Activated B cell treated with CpG ODN at 0.5 μM for 24 hours (primary cell): ENCODE measurements around the gene HOXB7. TPM values are rescaled to one million over a fixed set of nuclear protein-coding genes. Genes with fewer than 3 reads are reported as not detected.

Source experiments
- ATAC-seq: fragments of 200-7000 bp; cut with Tn5 transposase; one replicate; pipeline ENCODE4 v1.10.0; 2021; ENCODE audit warnings: low read depth, mild to moderate bottlenecking, moderate library complexity
- CTCF ChIA-PET: fragments of 350-600 bp; sonication (Branson Sonifier 250); formaldehyde crosslinking; loops from one replicate; lab custom pipeline; 2021; ENCODE audit warnings: antibody characterized with exemption; lab: Charles Lee
- POLR2A ChIA-PET: fragments of 350-600 bp; sonication (Branson Sonifier 250); formaldehyde crosslinking; loops from one replicate; lab custom pipeline; 2021; ENCODE audit warnings: antibody characterized with exemption; lab: Charles Lee
- DNase-seq: peaks from one replicate; pipeline ENCODE4 v3.0.0; 2022
- H3K27ac Mint-ChIP-seq: one replicate; pipeline ENCODE4 v1.8.0; 2020; ENCODE audit warnings: mixed read lengths
- H3K27me3 Mint-ChIP-seq: one replicate; pipeline ENCODE4 v1.8.0; 2021; ENCODE audit warnings: mixed read lengths
- H3K36me3 Mint-ChIP-seq: one replicate; pipeline ENCODE4 v1.8.0; 2021; ENCODE audit warnings: low read depth, mixed read lengths
- H3K4me1 Mint-ChIP-seq: one replicate; pipeline ENCODE4 v1.8.0; 2021; ENCODE audit warnings: mixed read lengths
- H3K4me3 Mint-ChIP-seq: one replicate; pipeline ENCODE4 v1.8.0; 2020; ENCODE audit warnings: mild to moderate bottlenecking, mixed read lengths
- H3K9me3 Mint-ChIP-seq: one replicate; pipeline ENCODE4 v1.8.0; 2020; ENCODE audit warnings: mixed read lengths
- intact Hi-C: fragments of 100-400 bp; cut with micrococcal nuclease; formaldehyde crosslinking; loops from one replicate; pipeline ENCODE4 v1.15.1; 2024
- total RNA-seq: library from RNA; stranded (reverse); gene quantifications from 2 replicates; pipeline ENCODE4 v1.2.3, GENCODE V29; 2022
- TF ChIP-seq, protein P1 (sequence below): fragments of 200-600 bp; IDR thresholded peaks from one replicate; pipeline ENCODE4 v1.8.0; 2022; ENCODE audit warnings: antibody characterized with exemption, mild to moderate bottlenecking

The HOXB7 gene
- total RNA-seq, 1 donor from 2014 or later, result 0.60 TPM

DNA sequence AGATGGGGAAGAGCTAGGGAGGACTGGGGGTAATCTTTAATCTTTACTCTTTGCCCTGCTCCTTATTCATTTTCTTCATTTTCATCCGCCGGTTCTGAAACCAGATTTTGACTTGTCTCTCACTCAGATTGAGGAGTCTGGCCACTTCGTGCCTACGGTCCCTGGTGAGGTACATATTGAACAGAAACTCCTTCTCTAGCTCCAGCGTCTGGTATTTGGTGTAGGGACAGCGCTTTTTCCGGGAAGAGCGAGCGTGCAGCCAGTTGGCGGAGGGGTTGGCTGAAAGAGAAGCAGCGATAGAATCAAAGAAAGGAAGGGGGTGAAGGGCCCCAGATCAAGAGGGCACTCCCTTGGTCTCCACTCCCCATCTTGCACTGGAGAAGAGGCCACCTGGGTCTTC lies 12.0 kb upstream of the HOXB7 start:
- TF ChIP-seq, protein P1, sequence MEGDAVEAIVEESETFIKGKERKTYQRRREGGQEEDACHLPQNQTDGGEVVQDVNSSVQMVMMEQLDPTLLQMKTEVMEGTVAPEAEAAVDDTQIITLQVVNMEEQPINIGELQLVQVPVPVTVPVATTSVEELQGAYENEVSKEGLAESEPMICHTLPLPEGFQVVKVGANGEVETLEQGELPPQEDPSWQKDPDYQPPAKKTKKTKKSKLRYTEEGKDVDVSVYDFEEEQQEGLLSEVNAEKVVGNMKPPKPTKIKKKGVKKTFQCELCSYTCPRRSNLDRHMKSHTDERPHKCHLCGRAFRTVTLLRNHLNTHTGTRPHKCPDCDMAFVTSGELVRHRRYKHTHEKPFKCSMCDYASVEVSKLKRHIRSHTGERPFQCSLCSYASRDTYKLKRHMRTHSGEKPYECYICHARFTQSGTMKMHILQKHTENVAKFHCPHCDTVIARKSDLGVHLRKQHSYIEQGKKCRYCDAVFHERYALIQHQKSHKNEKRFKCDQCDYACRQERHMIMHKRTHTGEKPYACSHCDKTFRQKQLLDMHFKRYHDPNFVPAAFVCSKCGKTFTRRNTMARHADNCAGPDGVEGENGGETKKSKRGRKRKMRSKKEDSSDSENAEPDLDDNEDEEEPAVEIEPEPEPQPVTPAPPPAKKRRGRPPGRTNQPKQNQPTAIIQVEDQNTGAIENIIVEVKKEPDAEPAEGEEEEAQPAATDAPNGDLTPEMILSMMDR, result no peak
- Mint-ChIP-seq H3K27ac (no peak overlapping the region), H3K4me3 (no peak overlapping the region), H3K27me3 (peaks cover 66% of the 10 kb centered on the region), H3K9me3 (no peaks in the 10 kb centered on the region), H3K4me1 (peaks cover 26% of the 10 kb centered on the region), H3K36me3 (no peaks in the 10 kb centered on the region)
- CTCF ChIA-PET, result interaction anchor here (1.3 to 2.4 kb wide), 3 partner anchors 10 to 21 kb away, joined by 3 to 9 read pairs (median 3); no protein-coding TSS in a partner anchor
- DNase-seq (no peak), ATAC-seq (no peak)
- POLR2A ChIA-PET, result interaction anchor here (0.6 kb wide), 2 partner anchors 526 to 1544 kb away, joined by 3 read pairs; no protein-coding TSS in a partner anchor
- intact Hi-C loops, result no loop called here

DNA sequence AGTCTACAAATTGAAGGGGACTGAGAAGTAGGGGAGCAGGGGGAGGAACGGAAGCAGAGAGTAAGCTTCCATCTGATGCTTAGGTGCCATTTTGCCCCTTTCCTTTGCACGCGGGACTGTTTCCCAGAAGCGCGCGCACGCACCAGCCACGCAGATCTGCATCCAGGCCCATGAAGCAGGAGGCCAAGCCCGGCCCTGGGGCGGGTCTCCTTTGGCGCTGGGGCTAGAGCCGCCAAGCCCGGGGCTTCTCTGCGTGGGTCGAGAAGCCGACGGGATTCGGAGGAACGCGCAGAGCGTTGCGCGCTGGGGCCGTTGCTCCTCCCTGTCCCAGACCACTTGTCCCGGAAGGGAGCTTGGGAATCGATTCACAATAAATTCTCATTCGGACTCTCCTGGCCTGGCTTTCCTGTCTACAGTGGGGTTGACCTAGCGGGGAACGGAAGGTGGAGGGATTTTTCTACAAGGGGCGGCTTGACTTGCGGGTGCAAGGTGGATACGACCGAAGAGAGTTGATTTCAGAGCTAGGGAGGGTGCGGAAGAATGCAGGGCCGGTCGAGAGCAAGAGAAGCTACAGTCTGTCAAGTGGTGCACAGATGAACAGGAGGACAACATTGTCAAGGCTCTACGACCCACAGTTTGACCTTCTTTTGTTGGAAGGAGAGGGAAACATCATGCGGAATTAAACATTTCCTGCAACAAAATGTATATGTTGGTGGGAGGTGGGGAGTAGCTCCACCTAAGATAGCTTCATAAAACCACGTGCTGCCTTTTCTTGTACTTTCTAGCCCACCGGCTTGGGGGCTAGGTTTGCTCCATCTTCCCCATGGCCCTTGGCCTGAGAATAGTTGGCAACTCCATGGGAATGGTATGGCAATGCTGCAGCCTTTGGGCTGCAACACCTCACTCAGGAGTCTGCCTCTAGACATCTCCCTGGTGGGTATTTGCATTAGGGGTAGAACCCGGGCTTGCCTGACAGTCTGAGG lies 10.9 kb upstream of the HOXB7 start:
- intact Hi-C loops, result no loop called here
- H3K4me1 Mint-ChIP-seq, result peaks cover 26% of the 10 kb centered on the region

GRCh38 chr17:48620461-48621139 lies 9.8 kb upstream of the HOXB7 start:
- Mint-ChIP-seq H3K4me1 (peaks cover 18% of the 10 kb centered on the region), H3K27ac (no peak overlapping the region), H3K4me3 (no peak overlapping the region), H3K9me3 (no peaks in the 10 kb centered on the region), H3K36me3 (no peaks in the 10 kb centered on the region), H3K27me3 (peaks cover 76% of the 10 kb centered on the region)
- intact Hi-C loops, result no loop called here
- TF ChIP-seq, protein P1, result no peak
- ATAC-seq (no peak), DNase-seq (no peak)
- POLR2A ChIA-PET, result no interaction called here
- CTCF ChIA-PET, result interaction anchor here (1.4 to 4.0 kb wide), 5 partner anchors 11 to 312 kb away, joined by 3 to 29 read pairs (median 16); partner anchors contain the start of gene HOXB5

More for the DNA sequence above, 10.9 kb upstream of the HOXB7 start:
- peaks cover 67% of the 10 kb centered on the region for H3K27me3 Mint-ChIP-seq
- no peak overlapping the region for H3K27ac Mint-ChIP-seq
- H3K4me3 Mint-ChIP-seq, result no peak overlapping the region
- ChIA-PET CTCF (interaction anchor here (1.3 to 4.0 kb wide), 6 partner anchors 11 to 271 kb away, joined by 3 to 16 read pairs (median 3); no protein-coding TSS in a partner anchor), POLR2A (no interaction called here)
- no peaks in the 10 kb centered on the region for H3K9me3 Mint-ChIP-seq
- TF ChIP-seq, protein P1, result no peak
- no peak for DNase-seq
- ATAC-seq, result no peak
- no peaks in the 10 kb centered on the region for H3K36me3 Mint-ChIP-seq

DNA sequence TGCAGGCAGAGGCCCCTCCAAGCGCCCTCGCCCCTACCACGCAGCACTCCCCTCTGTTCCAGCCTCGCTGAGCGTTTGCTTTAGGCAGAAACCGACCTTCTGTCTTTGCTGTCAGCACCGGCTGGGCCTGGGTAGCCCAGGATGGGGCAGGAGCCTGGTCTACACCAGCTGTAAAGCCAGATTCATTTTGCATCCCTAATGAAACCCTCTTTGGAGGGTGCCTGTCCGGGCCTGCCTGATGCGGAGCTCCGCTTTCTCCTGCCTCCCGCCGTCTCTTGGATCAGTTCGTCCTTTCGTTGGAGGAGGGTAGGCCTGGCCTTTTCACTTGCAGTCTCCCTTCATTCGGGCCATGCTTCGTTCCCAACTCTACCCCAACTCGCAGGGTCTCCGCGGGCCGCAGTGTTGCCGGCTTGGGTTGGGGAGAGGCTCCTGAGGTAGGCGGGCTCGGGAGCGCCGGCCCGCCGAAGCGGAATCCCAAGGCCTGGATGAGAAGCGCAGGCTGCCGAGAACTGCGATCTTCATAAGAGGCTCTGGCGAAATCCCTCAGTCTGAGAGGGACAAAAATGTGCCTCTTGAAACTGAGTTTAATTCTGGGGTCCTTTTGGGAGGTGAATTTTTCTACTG lies 9.1 kb upstream of the HOXB7 start:
- peaks cover 17% of the 10 kb centered on the region for H3K4me1 Mint-ChIP-seq
- H3K27ac Mint-ChIP-seq, result no peak overlapping the region
- TF ChIP-seq, protein P1, result no peak
- H3K36me3 Mint-ChIP-seq, result no peaks in the 10 kb centered on the region
- CTCF ChIA-PET, result interaction anchor here (1.2 to 4.0 kb wide), 4 partner anchors 11 to 593 kb away, joined by 3 to 29 read pairs (median 16); partner anchors contain the start of gene HOXB5
- no peak overlapping the region for H3K4me3 Mint-ChIP-seq
- POLR2A ChIA-PET, result no interaction called here
- intact Hi-C loops, result loop anchor here (2.0 to 10.0 kb wide), 3 partner anchors 375 to 775 kb away; partner anchors contain the start of genes IGF2BP1 and SCRN2
- ATAC-seq (no peak), DNase-seq (no peak)
- no peaks in the 10 kb centered on the region for H3K9me3 Mint-ChIP-seq
- peaks cover 79% of the 10 kb centered on the region for H3K27me3 Mint-ChIP-seq
